GM12874 (cell line): Measurements from ENCODE around the gene OR13C8.

Experiments used
- TF ChIP-seq, protein P1 (sequence below): IDR thresholded peaks from 2 replicates; pipeline ENCODE4 v1.5.1; 2011; ENCODE audit warnings: low read depth, mild to moderate bottlenecking, control low read depth, low read length, moderate library complexity; ENCODE audit not compliant: insufficient read depth

Gene OR13C8

DNA sequence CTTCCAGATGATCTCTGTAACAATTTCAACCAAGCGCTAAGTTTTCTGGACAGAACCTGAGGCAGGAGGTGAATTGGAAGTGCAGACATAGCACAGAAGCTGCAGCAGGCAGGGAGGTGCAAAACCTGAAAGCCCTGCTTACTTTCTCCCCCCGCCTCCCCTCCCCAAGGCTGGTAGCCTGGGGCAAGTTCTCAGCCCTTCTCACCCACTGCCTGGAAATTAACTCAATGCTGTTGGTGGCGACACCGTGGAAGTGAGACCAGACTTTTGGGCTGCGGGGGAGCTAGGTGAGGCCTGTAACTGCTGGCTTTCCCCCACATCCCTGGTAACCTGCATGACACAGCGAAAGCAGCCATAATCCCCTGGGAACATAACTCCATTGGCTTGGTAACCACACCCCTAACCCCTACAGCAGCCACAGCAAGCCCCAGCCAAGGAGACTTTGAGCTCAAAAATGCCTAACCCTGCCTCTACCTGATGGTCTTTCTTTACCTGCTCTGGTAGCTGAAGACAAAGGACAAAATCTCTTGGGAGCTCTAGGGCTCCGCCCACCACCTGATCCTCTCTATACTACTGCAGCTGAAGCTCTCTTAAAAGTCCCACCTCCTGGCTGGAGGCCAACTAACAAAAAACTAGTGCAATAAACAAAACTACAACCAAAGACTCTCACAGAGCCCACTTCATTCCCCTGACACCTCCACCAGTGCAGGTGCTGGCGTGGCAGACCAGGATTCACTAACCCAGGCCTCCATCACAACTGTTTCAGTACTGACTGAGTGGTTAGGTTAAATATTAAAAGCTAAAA lies 11.9 kb upstream of the OR13C8 start:
- TF ChIP-seq, protein P1, sequence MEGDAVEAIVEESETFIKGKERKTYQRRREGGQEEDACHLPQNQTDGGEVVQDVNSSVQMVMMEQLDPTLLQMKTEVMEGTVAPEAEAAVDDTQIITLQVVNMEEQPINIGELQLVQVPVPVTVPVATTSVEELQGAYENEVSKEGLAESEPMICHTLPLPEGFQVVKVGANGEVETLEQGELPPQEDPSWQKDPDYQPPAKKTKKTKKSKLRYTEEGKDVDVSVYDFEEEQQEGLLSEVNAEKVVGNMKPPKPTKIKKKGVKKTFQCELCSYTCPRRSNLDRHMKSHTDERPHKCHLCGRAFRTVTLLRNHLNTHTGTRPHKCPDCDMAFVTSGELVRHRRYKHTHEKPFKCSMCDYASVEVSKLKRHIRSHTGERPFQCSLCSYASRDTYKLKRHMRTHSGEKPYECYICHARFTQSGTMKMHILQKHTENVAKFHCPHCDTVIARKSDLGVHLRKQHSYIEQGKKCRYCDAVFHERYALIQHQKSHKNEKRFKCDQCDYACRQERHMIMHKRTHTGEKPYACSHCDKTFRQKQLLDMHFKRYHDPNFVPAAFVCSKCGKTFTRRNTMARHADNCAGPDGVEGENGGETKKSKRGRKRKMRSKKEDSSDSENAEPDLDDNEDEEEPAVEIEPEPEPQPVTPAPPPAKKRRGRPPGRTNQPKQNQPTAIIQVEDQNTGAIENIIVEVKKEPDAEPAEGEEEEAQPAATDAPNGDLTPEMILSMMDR = no peak

GRCh38 chr9:104564358-104564757 lies 4.6 kb upstream of the OR13C8 start:
- TF ChIP-seq, protein P1 = no peak

GRCh38 chr9:104572612-104573011 lies 3.6 kb downstream of the OR13C8 start:
- TF ChIP-seq, protein P1 = no peak

GRCh38 chr9:104575456-104575855 lies 6.5 kb downstream of the OR13C8 start:
- TF ChIP-seq, protein P1 = no peak

GRCh38 chr9:104577263-104577662 lies 8.3 kb downstream of the OR13C8 start:
- TF ChIP-seq, protein P1 = no peak

GRCh38 chr9:104580562-104580961 lies 11.6 kb downstream of the OR13C8 start:
- TF ChIP-seq, protein P1 = no peak

GRCh38 chr9:104586496-104587180 lies 17.7 kb downstream of the OR13C8 start:
- TF ChIP-seq, protein P1 = no peak
